HepG2 (cell line): ENCODE measurements around the gene RPL18. TPM values are rescaled to one million over a fixed set of nuclear protein-coding genes. Genes with fewer than 3 reads are reported as not detected.

ENCODE experiments used
- CBX5 ChIP-seq: sonication (generic); formaldehyde crosslinking; IDR thresholded peaks from 2 replicates; pipeline ENCODE4 v1.4.0; 2020; ENCODE audit warnings: missing genetic modification reagents, borderline replicate concordance
- FIP1L1 ChIP-seq: fragments of 200-400 bp; formaldehyde crosslinking; IDR thresholded peaks from 2 replicates; pipeline ENCODE4 v1.6.1; 2018; ENCODE audit warnings: low read depth, mild to moderate bottlenecking, low read length, moderate library complexity, borderline replicate concordance; ENCODE audit not compliant: insufficient read depth
- GLI4 ChIP-seq: sonication (generic); formaldehyde crosslinking; IDR thresholded peaks from 2 replicates; pipeline ENCODE4 v1.5.1; 2020; ENCODE audit warnings: missing genetic modification reagents, mild to moderate bottlenecking, moderate library complexity, borderline replicate concordance
- ISX ChIP-seq: sonication (generic); formaldehyde crosslinking; conservative IDR thresholded peaks from 2 replicates; pipeline ENCODE4 v1.5.0; 2020; ENCODE audit warnings: missing genetic modification reagents
- MATR3 ChIP-seq: sonication (generic); formaldehyde crosslinking; IDR thresholded peaks from 2 replicates; pipeline ENCODE4 v1.4.0; 2020; ENCODE audit warnings: missing genetic modification reagents
- NFRKB ChIP-seq: fragments of 450-650 bp; IDR thresholded peaks from 2 replicates; pipeline ENCODE4 v1.6.1; 2017
- NPAS2 ChIP-seq: sonication (generic); formaldehyde crosslinking; IDR thresholded peaks from 2 replicates; pipeline ENCODE4 v1.8.0; 2022; ENCODE audit warnings: mild to moderate bottlenecking, missing genetic modification reagents, borderline replicate concordance
- POLR2AphosphoS2 ChIP-seq: IDR thresholded peaks from 2 replicates; pipeline ENCODE4 v1.6.1; 2011; ENCODE audit warnings: low read depth, low read length, improper control_type of control experiment
- PPARG ChIP-seq: conservative IDR thresholded peaks from 2 replicates; pipeline ENCODE4 v1.6.1; 2016; ENCODE audit warnings: missing biosample characterization, missing genetic modification reagents
- SNAPC2 ChIP-seq: sonication (generic); formaldehyde crosslinking; IDR thresholded peaks from 2 replicates; pipeline ENCODE4 v1.8.1; 2022; ENCODE audit warnings: mild to moderate bottlenecking, missing genetic modification reagents
- SOX5 ChIP-seq: IDR thresholded peaks from 2 replicates; pipeline ENCODE4 v1.6.1; 2016; ENCODE audit warnings: borderline replicate concordance
- SRSF9 ChIP-seq: fragments of 200-400 bp; formaldehyde crosslinking; IDR thresholded peaks from 2 replicates; pipeline ENCODE4 v1.6.1; 2018; ENCODE audit warnings: borderline replicate concordance, mild to moderate bottlenecking, low read depth, low read length; ENCODE audit not compliant: insufficient read depth, poor library complexity, severe bottlenecking
- TBP ChIP-seq: sonication (generic); formaldehyde crosslinking; IDR thresholded peaks from 2 replicates; pipeline ENCODE4 v1.5.0; 2020; ENCODE audit warnings: missing genetic modification reagents
- THAP11 ChIP-seq: IDR thresholded peaks from 2 replicates; pipeline ENCODE4 v1.6.1; 2016; ENCODE audit warnings: missing biosample characterization, missing genetic modification reagents
- ZNF101 ChIP-seq: sonication (generic); formaldehyde crosslinking; IDR thresholded peaks from 2 replicates; pipeline ENCODE4 v1.4.0; 2020; ENCODE audit warnings: mild to moderate bottlenecking, low read depth, missing genetic modification reagents, borderline replicate concordance
- ZNF160 ChIP-seq: sonication (generic); formaldehyde crosslinking; IDR thresholded peaks from 2 replicates; pipeline ENCODE4 v1.8.0; 2022; ENCODE audit warnings: mild to moderate bottlenecking, inconsistent platforms, missing genetic modification reagents
- ZNF224 ChIP-seq: sonication (generic); formaldehyde crosslinking; IDR thresholded peaks from 2 replicates; pipeline ENCODE4 v1.5.0; 2020; ENCODE audit warnings: mild to moderate bottlenecking, missing genetic modification reagents
- ZNF350 ChIP-seq: sonication (generic); formaldehyde crosslinking; IDR thresholded peaks from 2 replicates; pipeline ENCODE4 v1.4.0; 2020; ENCODE audit warnings: mild to moderate bottlenecking, low read depth, missing genetic modification reagents, borderline replicate concordance
- ZNF44 ChIP-seq: sonication (generic); formaldehyde crosslinking; IDR thresholded peaks from 2 replicates; pipeline ENCODE4 v1.5.1; 2020; ENCODE audit warnings: mild to moderate bottlenecking, missing genetic modification reagents
- ZNF451 ChIP-seq: sonication (generic); formaldehyde crosslinking; IDR thresholded peaks from 2 replicates; pipeline ENCODE4 v1.5.0; 2020; ENCODE audit warnings: mild to moderate bottlenecking, missing genetic modification reagents
- ZNF543 ChIP-seq: sonication (generic); formaldehyde crosslinking; IDR thresholded peaks from 2 replicates; pipeline ENCODE4 v1.4.0; 2020; ENCODE audit warnings: mild to moderate bottlenecking, missing genetic modification reagents
- ZNF670 ChIP-seq: sonication (generic); formaldehyde crosslinking; IDR thresholded peaks from 2 replicates; pipeline ENCODE4 v1.8.0; 2022; ENCODE audit warnings: mild to moderate bottlenecking, missing genetic modification reagents, borderline replicate concordance
- ZNF749 ChIP-seq: sonication (generic); formaldehyde crosslinking; IDR thresholded peaks from 2 replicates; pipeline ENCODE4 v1.8.0; 2022; ENCODE audit warnings: mild to moderate bottlenecking, missing genetic modification reagents, moderate library complexity, borderline replicate concordance
- polyA plus RNA-seq, 8 experiments: library from polyadenylated mRNA; depleted of rRNA in 3 of 8; stranded (reverse) in 7 of 8; unstranded in 1 of 8; fragments of >200 nt; fragmentation: Illumina TruSeq in 4 of 8; extraction: Trizol in 4 of 8; gene quantifications; 2 replicates each; pipeline versions ENCODE4 v1.2.1 to v1.2.3, GENCODE V29; 2011 to 2016; ENCODE audit warnings: low read depth in 4 of 8, missing spikeins in 1 of 8, mixed read lengths in 1 of 8; ENCODE audit not compliant: insufficient read depth in 1 of 8
- total RNA-seq, 5 experiments: library from RNA; depleted of rRNA; stranded (reverse); fragments of >200 nt; fragmentation: Illumina TruSeq; extraction: Trizol; gene quantifications; 2 replicates each; pipeline ENCODE4 v1.2.3, GENCODE V29; 2016; ENCODE audit warnings: low read depth in 1 of 5
- TF ChIP-seq, protein P1 (sequence below): sonication (generic); formaldehyde crosslinking; IDR thresholded peaks from 2 replicates; pipeline ENCODE4 v1.4.0; 2020; ENCODE audit warnings: mild to moderate bottlenecking, low read depth, missing genetic modification reagents
- TF ChIP-seq, protein P2 (sequence below): sonication (generic); formaldehyde crosslinking; IDR thresholded peaks from 2 replicates; pipeline ENCODE4 v1.4.0; 2020; ENCODE audit warnings: mild to moderate bottlenecking, missing genetic modification reagents
- TF ChIP-seq, protein P3 (sequence below): sonication (generic); formaldehyde crosslinking; IDR thresholded peaks from 2 replicates; pipeline ENCODE4 v1.4.0; 2020; ENCODE audit warnings: missing genetic modification reagents

The RPL18 gene
- total and polyA plus RNA-seq, 2 of the 13 experiments (the other 11 are each of a cell fraction or from before 2014, with no cell fraction given): 1,485 to 1,639 TPM

DNA sequence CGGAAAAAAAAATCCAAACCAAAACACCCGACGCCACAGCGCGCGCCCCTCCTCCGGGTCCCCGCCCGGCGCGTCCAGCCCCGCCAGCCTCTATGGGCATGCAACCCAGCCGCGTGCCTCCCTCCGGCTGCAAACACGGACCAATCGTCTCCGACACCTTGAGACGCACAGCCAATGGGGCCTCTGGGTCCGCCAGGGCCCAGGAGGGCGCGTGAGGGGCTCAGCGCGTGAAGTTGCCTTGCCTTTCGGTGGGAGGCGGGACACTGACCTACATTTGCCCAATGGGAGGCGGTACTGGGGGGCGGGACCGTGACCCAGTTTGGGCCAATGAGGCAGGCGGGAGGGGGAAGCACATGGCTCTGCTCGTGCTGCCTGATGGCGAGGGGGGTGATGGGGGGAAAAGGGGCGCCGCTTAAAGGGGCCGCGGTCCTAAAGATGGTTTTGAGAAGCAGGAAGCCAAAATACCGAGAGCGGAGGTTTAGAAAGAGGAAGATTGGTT lies 18.5 kb upstream of the RPL18 start (continued):
- TF ChIP-seq ZNF749 (CRISPR knock-in tag) (peak; percentile 91), POLR2AphosphoS2 (no peak), NPAS2 (CRISPR knock-in tag) (peak; percentile 98), FIP1L1 (no peak), ZNF543 (CRISPR knock-in tag) (peak; percentile 75; the same call in 1 of the 2 replicates), MATR3 (CRISPR knock-in tag) (no peak), ZNF224 (no peak), TBP (CRISPR knock-in tag) (no peak), ZNF160 (CRISPR knock-in tag) (peak; percentile 29; the same call in 1 of the 2 replicates), GLI4 (CRISPR knock-in tag) (peak; percentile 54; the same call in 1 of the 2 replicates), ZNF44 (CRISPR knock-in tag) (no peak), ZNF451 (CRISPR knock-in tag) (no peak; the same call in 1 of the 2 replicates), ISX (CRISPR knock-in tag) (no peak), CBX5 (CRISPR knock-in tag) (no peak), SOX5 (CRISPR knock-in tag) (no peak; the same call in 1 of the 2 replicates), SRSF9 (no peak), ZNF670 (CRISPR knock-in tag) (no peak; the same call in 1 of the 2 replicates), THAP11 (CRISPR knock-in tag) (peak; percentile 78), ZNF101 (CRISPR knock-in tag) (0 out of 2 replicates have a peak, but pooled peaks have one; percentile 64), SNAPC2 (CRISPR knock-in tag) (peak; percentile 89), ZNF350 (CRISPR knock-in tag) (no peak; the same call in 1 of the 2 replicates), NFRKB (no peak), PPARG (CRISPR knock-in tag) (peak; percentile 58; the same call in 1 of the 2 replicates)
- TF ChIP-seq, protein P1, sequence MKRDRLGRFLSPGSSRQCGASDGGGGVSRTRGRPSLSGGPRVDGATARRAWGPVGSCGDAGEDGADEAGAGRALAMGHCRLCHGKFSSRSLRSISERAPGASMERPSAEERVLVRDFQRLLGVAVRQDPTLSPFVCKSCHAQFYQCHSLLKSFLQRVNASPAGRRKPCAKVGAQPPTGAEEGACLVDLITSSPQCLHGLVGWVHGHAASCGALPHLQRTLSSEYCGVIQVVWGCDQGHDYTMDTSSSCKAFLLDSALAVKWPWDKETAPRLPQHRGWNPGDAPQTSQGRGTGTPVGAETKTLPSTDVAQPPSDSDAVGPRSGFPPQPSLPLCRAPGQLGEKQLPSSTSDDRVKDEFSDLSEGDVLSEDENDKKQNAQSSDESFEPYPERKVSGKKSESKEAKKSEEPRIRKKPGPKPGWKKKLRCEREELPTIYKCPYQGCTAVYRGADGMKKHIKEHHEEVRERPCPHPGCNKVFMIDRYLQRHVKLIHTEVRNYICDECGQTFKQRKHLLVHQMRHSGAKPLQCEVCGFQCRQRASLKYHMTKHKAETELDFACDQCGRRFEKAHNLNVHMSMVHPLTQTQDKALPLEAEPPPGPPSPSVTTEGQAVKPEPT (CRISPR knock-in tag): peak; percentile 92
- TF ChIP-seq, protein P2, sequence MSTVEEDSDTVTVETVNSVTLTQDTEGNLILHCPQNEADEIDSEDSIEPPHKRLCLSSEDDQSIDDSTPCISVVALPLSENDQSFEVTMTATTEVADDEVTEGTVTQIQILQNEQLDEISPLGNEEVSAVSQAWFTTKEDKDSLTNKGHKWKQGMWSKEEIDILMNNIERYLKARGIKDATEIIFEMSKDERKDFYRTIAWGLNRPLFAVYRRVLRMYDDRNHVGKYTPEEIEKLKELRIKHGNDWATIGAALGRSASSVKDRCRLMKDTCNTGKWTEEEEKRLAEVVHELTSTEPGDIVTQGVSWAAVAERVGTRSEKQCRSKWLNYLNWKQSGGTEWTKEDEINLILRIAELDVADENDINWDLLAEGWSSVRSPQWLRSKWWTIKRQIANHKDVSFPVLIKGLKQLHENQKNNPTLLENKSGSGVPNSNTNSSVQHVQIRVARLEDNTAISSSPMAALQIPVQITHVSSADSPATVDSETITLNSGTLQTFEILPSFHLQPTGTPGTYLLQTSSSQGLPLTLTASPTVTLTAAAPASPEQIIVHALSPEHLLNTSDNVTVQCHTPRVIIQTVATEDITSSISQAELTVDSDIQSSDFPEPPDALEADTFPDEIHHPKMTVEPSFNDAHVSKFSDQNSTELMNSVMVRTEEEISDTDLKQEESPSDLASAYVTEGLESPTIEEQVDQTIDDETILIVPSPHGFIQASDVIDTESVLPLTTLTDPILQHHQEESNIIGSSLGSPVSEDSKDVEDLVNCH (CRISPR knock-in tag): no peak; the same call in 1 of the 2 replicates
- TF ChIP-seq, protein P3, sequence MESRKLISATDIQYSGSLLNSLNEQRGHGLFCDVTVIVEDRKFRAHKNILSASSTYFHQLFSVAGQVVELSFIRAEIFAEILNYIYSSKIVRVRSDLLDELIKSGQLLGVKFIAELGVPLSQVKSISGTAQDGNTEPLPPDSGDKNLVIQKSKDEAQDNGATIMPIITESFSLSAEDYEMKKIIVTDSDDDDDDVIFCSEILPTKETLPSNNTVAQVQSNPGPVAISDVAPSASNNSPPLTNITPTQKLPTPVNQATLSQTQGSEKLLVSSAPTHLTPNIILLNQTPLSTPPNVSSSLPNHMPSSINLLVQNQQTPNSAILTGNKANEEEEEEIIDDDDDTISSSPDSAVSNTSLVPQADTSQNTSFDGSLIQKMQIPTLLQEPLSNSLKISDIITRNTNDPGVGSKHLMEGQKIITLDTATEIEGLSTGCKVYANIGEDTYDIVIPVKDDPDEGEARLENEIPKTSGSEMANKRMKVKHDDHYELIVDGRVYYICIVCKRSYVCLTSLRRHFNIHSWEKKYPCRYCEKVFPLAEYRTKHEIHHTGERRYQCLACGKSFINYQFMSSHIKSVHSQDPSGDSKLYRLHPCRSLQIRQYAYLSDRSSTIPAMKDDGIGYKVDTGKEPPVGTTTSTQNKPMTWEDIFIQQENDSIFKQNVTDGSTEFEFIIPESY (CRISPR knock-in tag): no peak
